Measurements from ENCODE around the gene RC3H2. TPM values are rescaled to one million over a fixed set of nuclear protein-coding genes. Genes with fewer than 3 reads are reported as not detected.

RC3H2 gene
- total and polyA plus RNA-seq, 2 of the 8 experiments (the other 6 are each of a cell fraction or from before 2014, with no cell fraction given): 11.2 to 38.4 TPM

DNA sequence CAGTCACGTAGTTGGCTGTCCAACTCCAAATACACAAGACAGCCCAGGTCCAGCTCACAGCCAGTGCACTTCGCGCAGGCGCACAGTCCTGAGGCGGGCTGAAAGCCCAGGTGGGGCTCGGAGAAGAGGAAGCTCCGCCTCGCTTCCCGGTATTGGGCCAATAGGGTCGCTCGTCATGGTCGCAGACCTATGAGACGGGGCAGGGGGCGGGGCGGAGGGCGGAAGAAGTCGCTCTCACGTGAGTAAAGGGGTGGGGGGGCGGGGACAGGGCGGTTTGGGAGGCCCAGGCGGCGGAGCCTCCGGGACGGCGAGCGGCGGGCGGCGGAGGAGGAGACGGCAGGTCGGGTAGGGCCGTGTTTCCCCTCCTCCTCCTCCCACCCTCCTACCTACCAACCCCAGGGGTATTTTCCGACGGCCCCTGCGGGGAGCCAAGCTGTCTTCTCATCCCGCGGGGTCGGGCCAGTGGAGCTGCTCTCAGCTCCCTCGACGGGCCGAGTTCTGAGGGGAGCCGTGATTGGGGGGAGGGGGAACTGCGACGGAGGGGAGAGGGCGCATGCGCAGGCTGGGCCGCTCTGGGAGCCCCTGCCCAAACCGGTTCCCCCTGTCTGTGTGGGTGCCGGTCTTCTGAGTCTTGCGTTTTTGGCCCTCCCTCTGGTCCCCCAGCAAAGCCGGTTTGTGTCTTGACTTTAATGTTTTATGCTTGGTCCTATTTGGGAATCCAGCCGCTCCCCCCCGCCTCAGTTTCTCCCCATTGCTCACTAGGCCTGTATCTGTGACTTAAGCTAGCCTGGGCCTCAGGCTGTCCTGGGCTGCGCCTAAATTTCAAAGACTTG, 35.8 kb upstream of the RC3H2 start, which contains the start of gene RABGAP1:
TSS of gene RABGAP1 (plus strand) at position 272 of the 833 bp plus-strand sequence. CDS start 16,040 bp downstream, outside the sequence.
- no peaks in the 10 kb centered on the region for H3K27me3 ChIP-seq (replicated peaks in 1 of 4; ENCODE audit: control insufficient read depth in 3 of 4, extremely low read depth in 1 of 4, insufficient read depth in 3 of 4, low read length in 3 of 4)
- ChIA-PET CTCF (ENCODE audit: partially characterized antibody) (interaction anchor here (1.4 kb wide), 1 partner anchor 9 kb away, joined by 5 read pairs; the partner anchor contains the start of gene ZBTB26), POLR2A (ENCODE audit: partially characterized antibody) (interaction anchor here (0.6 to 6.2 kb wide), 19 partner anchors 9 to 163 kb away, joined by 3 to 79 read pairs (median 5); partner anchors contain the start of genes RC3H2, ZBTB26 and ZBTB6)
- H4K5ac ChIP-seq (ENCODE audit: insufficient read length, low read depth, low read length): peak within 1 kb of the TSS; percentile 85
- H2BK120ac ChIP-seq (replicated peaks; ENCODE audit: low read depth, low read length): no peak within 1 kb of the TSS
- peak within 1 kb of the TSS; percentile 90 for H2BK5ac ChIP-seq (ENCODE audit: low read depth, low read length)
- peaks cover 4% of the 10 kb centered on the region in 2 experiments for H4K20me1 ChIP-seq (replicated peaks in 1 of 2; ENCODE audit: control insufficient read depth in 1 of 2, insufficient read depth in 2 of 2, low read length in 2 of 2)
- peak within 1 kb of the TSS; percentile 62 for H2BK12ac ChIP-seq (ENCODE audit: low read depth, low read length)
- H3K9me3 ChIP-seq (ENCODE audit: insufficient read depth in 2 of 2, low read depth in 1 of 2, low read length in 1 of 2): no peaks in the 10 kb centered on the region
- H3K4ac ChIP-seq (replicated peaks; ENCODE audit: insufficient read length, low read depth, low read length): no peak within 1 kb of the TSS
- H3K18ac ChIP-seq (ENCODE audit: extremely low read depth, low read length): peak within 1 kb of the TSS; percentile 88
- 0 out of 2 replicates have a peak within 1 kb of the TSS, but pooled peaks have one; percentile 21 for H2BK15ac ChIP-seq (ENCODE audit: low read length)
- H3K56ac ChIP-seq (replicated peaks; ENCODE audit: insufficient read length, low read depth, low read length): peak within 1 kb of the TSS; percentile 92
- peaks cover 8 to 19% (median 9%) of the 10 kb centered on the region in 4 experiments; a peak in 7 of 8 replicates for H3K36me3 ChIP-seq (ENCODE audit: control insufficient read depth in 2 of 4, insufficient read depth in 4 of 4, low read length in 3 of 4)
- peak within 1 kb of the TSS; percentile 83 to 93 (median 90) for H3K4me3 ChIP-seq (ENCODE audit: extremely low read depth in 1 of 4, insufficient read depth in 2 of 4, low read depth in 3 of 4, low read length in 4 of 4)
- peak within 1 kb of the TSS; percentile 62 for H4K91ac ChIP-seq (replicated peaks; ENCODE audit: insufficient read length, low read length)
- DNase-seq (ENCODE audit: low read depth in 1 of 2, low spot score in 2 of 2) (peak; percentile 96), FAIRE-seq (no peak)
- WGBS, 2 experiments (ENCODE audit: extremely low coverage in 1 of 2, insufficient coverage in 1 of 2, insufficient read length in 1 of 2, insufficient replicate concordance in 2 of 2, low coverage in 1 of 2, low lambda C conversion rate in 2 of 2, missing lambda C conversion rate in 1 of 2): 1% methylated on average over 29 of the region's 54 CpGs; no CpG with 5 or more reads in 1 of the 2 experiments
- no peak within 1 kb of the TSS for H3K23ac ChIP-seq (ENCODE audit: insufficient read length)
- no peak within 1 kb of the TSS for H3K14ac ChIP-seq (ENCODE audit: insufficient read length)
- H3K79me2 ChIP-seq (ENCODE audit: control insufficient read depth in 1 of 2, insufficient read depth in 2 of 2, low read length in 2 of 2): peaks cover 30 to 52% of the 10 kb centered on the region in 2 experiments
- no peak within 1 kb of the TSS for H2BK20ac ChIP-seq (ENCODE audit: low read length)
- H3K27ac ChIP-seq (ENCODE audit: low read depth, low read length): peak within 1 kb of the TSS; percentile 96
- H3K79me1 ChIP-seq (ENCODE audit: low read depth, low read length): 0 out of 2 replicates have a peak, but pooled peaks cover 3% of the 10 kb centered on the region
- no peak within 1 kb of the TSS for H2AFZ ChIP-seq (ENCODE audit: low read length)
- peaks cover under 1 to 3% (median 2%) of the 10 kb centered on the region in 4 experiments; a peak in 5 of 7 replicates for H3K4me1 ChIP-seq (replicated peaks in 1 of 4; ENCODE audit: control insufficient read depth in 3 of 4, insufficient read depth in 4 of 4, low read length in 3 of 4)
- peak within 1 kb of the TSS; percentile 99 for H4K8ac ChIP-seq (ENCODE audit: extremely low read depth, insufficient read depth, low read length)
- peak within 1 kb of the TSS; percentile 90 to 98 for H3K4me2 ChIP-seq (ENCODE audit: insufficient read depth in 1 of 2, low read depth in 2 of 2, low read length in 2 of 2)
- peaks cover 3% of the 10 kb centered on the region for H3K23me2 ChIP-seq (ENCODE audit: low read depth, low read length)
- no peak within 1 kb of the TSS; the same call in 1 of the 2 replicates for H2AK5ac ChIP-seq (ENCODE audit: low read depth, low read length)
- peak within 1 kb of the TSS; percentile 92 to 96 (median 94) for H3K9ac ChIP-seq (replicated peaks in 1 of 4; ENCODE audit: extremely low read depth in 1 of 4, low read depth in 3 of 4, low read length in 3 of 4)
- TF ChIP-seq, protein P1, sequence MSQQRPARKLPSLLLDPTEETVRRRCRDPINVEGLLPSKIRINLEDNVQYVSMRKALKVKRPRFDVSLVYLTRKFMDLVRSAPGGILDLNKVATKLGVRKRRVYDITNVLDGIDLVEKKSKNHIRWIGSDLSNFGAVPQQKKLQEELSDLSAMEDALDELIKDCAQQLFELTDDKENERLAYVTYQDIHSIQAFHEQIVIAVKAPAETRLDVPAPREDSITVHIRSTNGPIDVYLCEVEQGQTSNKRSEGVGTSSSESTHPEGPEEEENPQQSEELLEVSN (IDR thresholded peaks at IDR 0.05): peak; percentile 10; the same call in 1 of the 2 replicates
- peak; percentile 100 for TF ChIP-seq PHF8 (conservative IDR thresholded peaks at IDR 0.05; ENCODE audit: low read depth, low read length)
- no peak; a peak in 2 of 4 replicates for TF ChIP-seq SIN3A (conservative IDR thresholded peaks at IDR 0.05 in 1 of 2, IDR thresholded peaks at IDR 0.05 in 1 of 2; ENCODE audit: low read depth in 1 of 2, low read length in 2 of 2)
- TF ChIP-seq KDM1A (IDR thresholded peaks at IDR 0.05; ENCODE audit: borderline replicate concordance, low read length): no peak
- TF ChIP-seq POU5F1 (IDR thresholded peaks at IDR 0.05; ENCODE audit: low read depth, low read length): no peak
- no peak for TF ChIP-seq EGR1 (IDR thresholded peaks at IDR 0.05; ENCODE audit: borderline replicate concordance, low read depth, low read length)
- peak; percentile 77 for TF ChIP-seq SP1 (IDR thresholded peaks at IDR 0.05; ENCODE audit: low read depth, low read length)
- TF ChIP-seq SP4 (IDR thresholded peaks at IDR 0.05; ENCODE audit: low read length): peak; percentile 24; the same call in 1 of the 2 replicates
- no peak for TF ChIP-seq SP2 (IDR thresholded peaks at IDR 0.05; ENCODE audit: low read length)
